LNCAP (cell line): Measurements from ENCODE around the gene S100A3.

ENCODE experiments used
- TF ChIP-seq, protein P1 (sequence below): fragments of 450-650 bp; IDR thresholded peaks from 2 replicates; pipeline ENCODE4 v1.5.1; 2017; ENCODE audit warnings: mild to moderate bottlenecking

S100A3 gene, protein sequence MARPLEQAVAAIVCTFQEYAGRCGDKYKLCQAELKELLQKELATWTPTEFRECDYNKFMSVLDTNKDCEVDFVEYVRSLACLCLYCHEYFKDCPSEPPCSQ

DNA sequence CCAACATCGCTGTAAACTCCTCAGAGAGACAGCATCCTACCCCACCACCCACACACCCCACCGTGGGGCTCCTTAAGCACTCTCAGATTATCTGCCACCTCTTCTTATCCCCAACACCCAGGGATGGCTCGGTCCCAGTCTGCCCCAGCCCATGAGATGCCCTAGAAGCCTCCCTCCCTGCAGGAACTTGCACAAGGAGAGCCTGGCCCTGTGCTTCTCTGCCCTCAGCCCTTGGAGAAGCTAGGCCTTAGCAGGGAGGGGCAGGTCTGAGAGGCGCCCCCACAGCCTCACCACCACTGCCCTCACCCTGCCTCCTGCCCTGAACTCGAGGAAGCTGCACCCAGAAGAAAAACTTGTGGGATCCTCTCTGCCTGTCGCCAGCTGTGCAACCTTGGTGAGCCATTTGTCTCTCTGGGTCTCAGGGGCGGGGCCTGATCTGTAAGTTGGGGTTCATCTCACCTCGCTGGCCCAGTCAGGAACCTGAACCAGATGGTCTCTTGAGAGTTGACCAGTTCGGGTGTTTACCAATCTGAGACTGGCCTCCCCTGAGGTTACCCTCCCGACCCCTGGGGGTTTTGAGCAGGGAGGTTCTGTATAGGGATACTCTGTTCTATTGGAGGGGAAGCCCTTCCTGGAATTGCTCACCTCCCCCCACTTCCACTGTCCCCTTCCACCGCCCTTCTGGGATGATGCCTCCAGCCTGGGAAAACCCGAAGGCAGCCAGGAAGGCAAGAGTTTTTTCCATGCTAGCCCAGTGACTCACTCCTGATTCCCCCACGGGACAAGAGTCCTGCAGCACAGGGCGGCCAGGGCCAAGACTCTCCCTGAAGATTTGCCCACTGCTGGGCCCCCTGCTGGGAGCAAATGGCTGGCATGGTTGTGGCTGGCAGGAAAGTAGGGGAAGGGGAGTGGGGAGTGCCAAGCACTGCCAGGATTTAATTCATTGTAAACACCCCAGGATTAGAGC, at the start of gene S100A3:
TSS of gene S100A3 (minus strand) at position 537 of the 967 bp plus-strand sequence. CDS start 773 bp downstream, outside the sequence.
- TF ChIP-seq, protein P1, sequence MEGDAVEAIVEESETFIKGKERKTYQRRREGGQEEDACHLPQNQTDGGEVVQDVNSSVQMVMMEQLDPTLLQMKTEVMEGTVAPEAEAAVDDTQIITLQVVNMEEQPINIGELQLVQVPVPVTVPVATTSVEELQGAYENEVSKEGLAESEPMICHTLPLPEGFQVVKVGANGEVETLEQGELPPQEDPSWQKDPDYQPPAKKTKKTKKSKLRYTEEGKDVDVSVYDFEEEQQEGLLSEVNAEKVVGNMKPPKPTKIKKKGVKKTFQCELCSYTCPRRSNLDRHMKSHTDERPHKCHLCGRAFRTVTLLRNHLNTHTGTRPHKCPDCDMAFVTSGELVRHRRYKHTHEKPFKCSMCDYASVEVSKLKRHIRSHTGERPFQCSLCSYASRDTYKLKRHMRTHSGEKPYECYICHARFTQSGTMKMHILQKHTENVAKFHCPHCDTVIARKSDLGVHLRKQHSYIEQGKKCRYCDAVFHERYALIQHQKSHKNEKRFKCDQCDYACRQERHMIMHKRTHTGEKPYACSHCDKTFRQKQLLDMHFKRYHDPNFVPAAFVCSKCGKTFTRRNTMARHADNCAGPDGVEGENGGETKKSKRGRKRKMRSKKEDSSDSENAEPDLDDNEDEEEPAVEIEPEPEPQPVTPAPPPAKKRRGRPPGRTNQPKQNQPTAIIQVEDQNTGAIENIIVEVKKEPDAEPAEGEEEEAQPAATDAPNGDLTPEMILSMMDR: no peak

DNA sequence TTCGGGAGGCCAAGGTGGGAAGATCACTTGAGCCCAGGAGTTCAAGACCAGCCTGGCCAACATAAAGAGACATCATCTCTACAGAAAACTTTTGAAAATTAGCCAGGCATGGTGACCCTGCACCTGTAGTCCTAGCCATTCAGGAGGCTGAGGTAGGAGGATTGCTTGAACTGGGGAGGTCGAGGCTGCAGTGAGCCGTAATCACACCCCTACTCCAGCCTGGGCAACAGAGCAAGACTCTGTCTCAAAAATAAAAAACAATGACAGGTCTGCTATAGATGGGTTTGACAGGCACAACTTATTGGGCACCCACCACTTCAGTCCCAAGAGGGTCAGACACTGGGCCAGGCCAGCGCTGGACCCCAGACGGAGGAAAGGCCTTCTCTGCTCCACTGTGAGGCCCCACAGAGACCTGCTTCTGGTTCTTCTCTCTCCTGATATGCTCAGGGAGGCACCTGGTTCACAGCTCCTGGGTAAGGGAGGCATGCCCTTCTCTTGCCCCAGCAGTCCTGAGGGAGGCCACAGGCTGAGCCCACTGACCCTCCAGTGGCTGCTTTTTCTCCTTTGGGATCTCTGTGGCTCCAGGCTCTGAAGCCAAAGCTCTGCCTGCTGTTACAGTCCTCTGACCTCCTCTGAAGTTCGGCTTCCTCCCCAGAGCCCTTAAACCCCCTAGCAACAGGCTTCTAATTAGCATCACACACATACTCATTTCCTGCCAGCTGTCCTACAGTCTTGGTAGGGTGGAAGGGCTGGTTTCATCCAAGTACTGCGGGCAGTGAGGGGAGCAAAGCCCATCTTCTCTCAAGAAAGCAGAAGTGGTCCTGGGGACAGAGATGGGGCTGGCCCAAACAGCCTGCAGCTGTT, 49.5 kb upstream of the S100A3 start:
- TF ChIP-seq, protein P1: no peak

DNA sequence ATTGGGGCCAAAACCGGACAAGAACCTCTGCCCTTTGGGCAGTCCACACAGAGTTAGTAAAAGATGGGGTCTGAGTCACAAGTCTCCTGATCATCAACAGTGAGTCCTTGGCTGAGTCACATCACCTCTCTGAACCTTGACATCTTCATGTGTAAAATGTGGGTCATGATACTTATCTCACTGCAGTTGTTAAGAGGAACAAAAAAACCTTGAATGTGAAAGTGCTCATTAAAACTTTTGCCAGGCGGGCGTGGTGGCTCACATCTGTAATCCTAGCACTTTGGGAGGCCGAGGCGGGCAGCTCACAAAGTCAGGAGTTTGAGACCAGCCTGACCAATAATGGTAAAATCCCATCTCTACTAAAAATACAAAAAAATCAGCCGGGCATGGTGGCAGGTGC, 48.1 kb upstream of the S100A3 start:
- TF ChIP-seq, protein P1: no peak

DNA sequence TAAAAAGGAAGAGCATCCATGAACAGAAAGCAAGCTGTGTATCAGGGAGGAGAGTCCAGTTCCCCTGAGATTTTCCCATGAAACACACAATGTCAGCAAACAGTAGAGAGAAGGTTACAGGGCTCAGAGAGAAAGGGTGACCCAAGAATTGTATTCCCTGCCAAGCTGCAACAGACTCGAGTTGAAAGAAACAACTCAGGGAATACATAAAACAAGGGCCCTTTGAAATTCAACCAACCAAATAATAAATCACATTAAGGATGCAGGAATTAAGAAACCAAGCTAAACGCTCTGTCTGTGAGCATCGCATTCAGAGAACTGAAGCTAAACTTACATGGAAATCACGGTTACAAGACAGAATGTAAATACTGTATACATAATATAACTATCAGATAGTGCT, 43.7 kb upstream of the S100A3 start:
- TF ChIP-seq, protein P1: no peak

DNA sequence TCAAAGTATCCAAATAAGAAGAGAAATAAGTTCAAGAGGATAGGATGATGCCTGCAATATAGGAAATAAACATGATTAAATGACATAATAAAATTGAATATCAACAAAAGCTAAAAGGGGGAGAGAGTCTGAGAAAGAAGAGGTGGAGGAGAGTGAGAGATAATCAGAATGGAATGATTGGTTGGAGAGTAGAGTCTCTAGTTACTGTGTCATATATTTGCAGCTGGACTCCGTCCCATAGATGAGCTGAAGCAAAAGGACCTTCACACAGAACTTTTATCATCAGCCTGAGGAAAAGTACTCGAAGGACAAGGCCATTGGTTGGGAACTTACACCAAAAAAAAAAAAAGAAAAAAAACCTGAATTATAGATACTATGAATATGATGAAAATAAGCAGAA, 39.4 kb upstream of the S100A3 start:
- TF ChIP-seq, protein P1: no peak

DNA sequence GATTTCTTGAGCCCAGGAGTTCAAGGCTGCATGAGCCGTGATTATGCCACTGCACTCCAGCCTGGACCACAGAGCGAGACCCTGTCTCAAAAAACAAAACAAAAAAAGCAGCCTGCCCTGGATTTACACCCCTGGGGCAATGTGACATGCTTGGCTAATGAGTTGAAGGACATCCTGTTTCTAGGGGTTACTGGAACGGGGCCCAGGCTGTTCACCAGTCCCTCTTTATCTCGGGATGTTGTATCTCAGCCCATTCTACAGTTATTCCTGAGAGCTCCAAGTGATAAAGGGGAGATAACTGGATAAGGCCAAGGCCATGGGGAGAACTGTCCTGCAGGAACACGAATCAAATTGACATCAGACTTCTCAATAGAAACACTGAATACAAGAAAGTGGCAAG, 38.3 kb upstream of the S100A3 start:
- TF ChIP-seq, protein P1: no peak

DNA sequence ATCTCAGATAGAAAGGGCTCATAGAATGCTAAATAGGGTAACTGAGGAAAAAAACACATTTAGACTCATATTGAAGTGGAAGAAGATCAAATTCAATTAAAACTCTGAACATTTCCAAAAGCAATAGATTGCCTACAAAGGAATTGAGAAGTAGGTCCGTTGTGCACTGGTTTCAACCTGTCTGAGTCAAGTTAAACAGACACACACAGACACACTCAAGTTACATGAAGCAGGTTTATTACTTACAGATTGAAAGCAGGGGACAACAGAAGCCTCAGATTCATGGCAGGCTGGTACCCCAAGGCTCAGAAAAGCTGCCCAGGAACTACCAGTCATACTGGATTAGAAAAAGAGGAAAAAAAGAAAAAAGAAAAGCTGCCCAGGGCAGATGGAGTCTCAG, 37.3 kb upstream of the S100A3 start:
- TF ChIP-seq, protein P1: no peak
